ENCODE results near the gene SULT2B1. TPM values are rescaled to one million over a fixed set of nuclear protein-coding genes. Genes with fewer than 3 reads are reported as not detected.
A peak's percentile ranks its signal among the peaks of the same experiment; 100 is the strongest.

The SULT2B1 gene
- total RNA-seq, 2 donors from 2014 or later = 14.6 to 43.0 TPM

GRCh38 chr19:48578891-48579290 is 26.9 kb downstream of the SULT2B1 start:
- WGBS = 32% methylated on average over 3 of the region's 3 CpGs
- Histone ChIP-seq H3K4me3 (no peak overlapping the region), H3K4me1 (replicated peaks) (peaks cover 6% of the 10 kb centered on the region), H3K36me3 (no peaks in the 10 kb centered on the region), H3K9me3 (no peaks in the 10 kb centered on the region), H3K27ac (no peak overlapping the region), H3K27me3 (replicated peaks; ENCODE audit: insufficient read depth) (no peaks in the 10 kb centered on the region)
- intact Hi-C loops (cut with DNase I) = no loop called here
- DNase-seq (ENCODE audit: low spot score) = no peak
- TF ChIP-seq POLR2A (IDR thresholded peaks at IDR 0.05) = no peak
- TF ChIP-seq, protein P1, sequence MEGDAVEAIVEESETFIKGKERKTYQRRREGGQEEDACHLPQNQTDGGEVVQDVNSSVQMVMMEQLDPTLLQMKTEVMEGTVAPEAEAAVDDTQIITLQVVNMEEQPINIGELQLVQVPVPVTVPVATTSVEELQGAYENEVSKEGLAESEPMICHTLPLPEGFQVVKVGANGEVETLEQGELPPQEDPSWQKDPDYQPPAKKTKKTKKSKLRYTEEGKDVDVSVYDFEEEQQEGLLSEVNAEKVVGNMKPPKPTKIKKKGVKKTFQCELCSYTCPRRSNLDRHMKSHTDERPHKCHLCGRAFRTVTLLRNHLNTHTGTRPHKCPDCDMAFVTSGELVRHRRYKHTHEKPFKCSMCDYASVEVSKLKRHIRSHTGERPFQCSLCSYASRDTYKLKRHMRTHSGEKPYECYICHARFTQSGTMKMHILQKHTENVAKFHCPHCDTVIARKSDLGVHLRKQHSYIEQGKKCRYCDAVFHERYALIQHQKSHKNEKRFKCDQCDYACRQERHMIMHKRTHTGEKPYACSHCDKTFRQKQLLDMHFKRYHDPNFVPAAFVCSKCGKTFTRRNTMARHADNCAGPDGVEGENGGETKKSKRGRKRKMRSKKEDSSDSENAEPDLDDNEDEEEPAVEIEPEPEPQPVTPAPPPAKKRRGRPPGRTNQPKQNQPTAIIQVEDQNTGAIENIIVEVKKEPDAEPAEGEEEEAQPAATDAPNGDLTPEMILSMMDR (IDR thresholded peaks at IDR 0.05) = no peak
- TF ChIP-seq POLR2AphosphoS5 (IDR thresholded peaks at IDR 0.05) = no peak

DNA sequence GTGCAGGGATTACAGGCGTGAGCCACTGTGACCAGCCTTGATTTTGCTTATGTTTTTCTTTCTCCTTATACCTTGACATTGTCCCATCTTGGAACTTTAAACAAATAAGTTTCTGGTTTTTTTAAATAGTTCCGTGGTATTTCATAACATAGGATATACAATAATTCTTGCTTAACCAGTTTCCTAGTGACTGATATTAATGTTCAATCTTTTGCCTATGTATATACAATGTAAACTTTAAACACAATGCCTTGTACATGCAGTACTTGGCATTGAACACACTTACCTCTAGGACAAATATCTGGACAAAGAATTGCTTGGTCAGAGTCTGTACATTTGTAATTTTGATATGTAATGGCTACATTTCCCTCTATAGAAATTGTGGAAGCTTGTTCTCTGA is 30.2 kb downstream of the SULT2B1 start:
- H3K9me3 ChIP-seq = no peaks in the 10 kb centered on the region
- H3K4me1 ChIP-seq (replicated peaks) = peaks cover 3% of the 10 kb centered on the region
- intact Hi-C loops (cut with DNase I) = no loop called here
- no peak for DNase-seq (ENCODE audit: low spot score)
- no peak overlapping the region for H3K4me3 ChIP-seq
- H3K36me3 ChIP-seq = no peaks in the 10 kb centered on the region
- peak overlapping the region in 1 of 2 donors; percentile 23 for H3K27ac ChIP-seq
- TF ChIP-seq, protein P1 (IDR thresholded peaks at IDR 0.05) = no peak
- peak; percentile 14 for TF ChIP-seq POLR2AphosphoS5 (IDR thresholded peaks at IDR 0.05)
- WGBS = 55% methylated on average over 2 of the region's 2 CpGs
- no peaks in the 10 kb centered on the region for H3K27me3 ChIP-seq (replicated peaks; ENCODE audit: insufficient read depth)

- Histone ChIP-seq H3K27ac (no peak overlapping the region), H3K36me3 (no peaks in the 10 kb centered on the region), H3K4me1 (replicated peaks) (peaks cover 3% of the 10 kb centered on the region), H3K9me3 (no peaks in the 10 kb centered on the region), H3K4me3 (no peak overlapping the region), H3K27me3 (replicated peaks; ENCODE audit: insufficient read depth) (no peaks in the 10 kb centered on the region)
- WGBS = 98% methylated on average over 3 of the region's 3 CpGs
- intact Hi-C loops (cut with DNase I) = loop anchor here (5.0 kb wide), 1 partner anchor 80 kb away; no protein-coding TSS in a partner anchor
- no peak for DNase-seq (ENCODE audit: low spot score)
- no peak for TF ChIP-seq POLR2AphosphoS5 (IDR thresholded peaks at IDR 0.05)
Observed at GRCh38 chr19:48587387-48587786, 35.4 kb downstream of the SULT2B1 start.

DNA sequence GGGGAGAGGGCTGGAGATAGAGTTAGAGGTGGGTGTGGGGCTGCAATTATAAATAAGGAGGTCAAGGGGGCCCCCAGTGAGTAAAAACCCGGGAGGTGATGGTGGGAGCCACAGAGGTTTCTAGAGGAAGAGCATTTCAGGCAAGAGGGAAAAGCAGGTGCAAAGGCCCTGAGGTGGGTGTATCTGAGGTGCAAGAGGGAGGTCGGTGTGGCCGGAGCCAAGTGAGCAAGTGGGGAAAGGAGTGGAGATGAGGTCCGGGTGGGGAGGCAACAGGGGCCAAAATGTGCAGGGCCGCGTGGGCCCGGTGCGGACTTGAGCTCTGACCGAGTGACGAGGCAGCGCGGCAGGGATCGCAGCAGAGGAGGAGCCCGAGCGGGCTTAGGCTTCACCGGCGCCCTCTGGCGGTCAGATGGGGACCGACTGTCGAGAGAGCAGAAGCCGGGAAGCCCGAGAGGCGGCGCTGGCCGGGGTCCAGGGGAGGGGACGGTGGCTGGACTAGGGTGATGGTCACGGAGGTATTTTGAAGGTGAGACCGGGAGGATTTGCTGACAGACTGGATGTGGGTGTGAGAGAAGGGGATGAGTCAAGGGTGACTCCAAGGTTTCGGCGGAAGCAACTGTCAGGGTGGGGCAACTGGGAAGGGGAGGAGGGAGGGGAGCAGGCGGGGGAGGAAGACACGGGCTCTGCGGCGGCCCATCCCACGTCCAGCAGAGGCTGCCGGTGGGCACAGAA is 36.9 kb downstream of the SULT2B1 start:
- H3K36me3 ChIP-seq = no peaks in the 10 kb centered on the region
- TF ChIP-seq POLR2AphosphoS5 (IDR thresholded peaks at IDR 0.05) = peak; percentile 79
- TF ChIP-seq, protein P1 (IDR thresholded peaks at IDR 0.05) = peak; percentile 86 to 97 (median 90)
- peak; percentile 28 for TF ChIP-seq POLR2A (IDR thresholded peaks at IDR 0.05)
- H3K4me1 ChIP-seq (replicated peaks) = peaks cover 3% of the 10 kb centered on the region
- no peaks in the 10 kb centered on the region for H3K9me3 ChIP-seq
- intact Hi-C loops (cut with DNase I) = loop anchor here (5.0 kb wide), 1 partner anchor 82 kb away; no protein-coding TSS in a partner anchor
- 6% methylated on average over 36 of the region's 36 CpGs for WGBS
- no peaks in the 10 kb centered on the region for H3K27me3 ChIP-seq (replicated peaks; ENCODE audit: insufficient read depth)
- DNase-seq (ENCODE audit: low spot score) = peak; percentile 91
- H3K4me3 ChIP-seq = peak overlapping the region in 1 of 2 donors; percentile 19
- H3K27ac ChIP-seq = no peak overlapping the region

DNA sequence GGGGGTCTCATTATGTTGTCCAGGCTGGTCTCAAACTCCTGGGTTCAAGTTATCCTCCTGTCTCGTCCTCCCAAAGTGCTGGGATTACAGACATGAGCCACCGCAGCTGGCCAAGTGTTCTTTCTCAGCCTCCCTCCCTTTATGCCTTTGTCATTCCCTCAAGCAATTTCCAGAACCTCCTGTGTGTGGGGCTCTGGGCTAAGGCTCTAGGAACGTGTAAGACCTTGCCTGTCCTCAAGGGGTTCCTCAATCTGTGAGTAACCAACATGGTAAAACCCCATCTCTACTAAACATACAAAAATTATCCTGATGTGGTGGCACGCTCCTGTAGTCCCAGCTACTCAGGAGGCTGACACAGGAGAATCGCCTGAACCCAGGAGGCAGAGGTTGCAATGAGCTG is 39.0 kb downstream of the SULT2B1 start:
- WGBS = 87% methylated on average over 5 of the region's 5 CpGs
- Histone ChIP-seq H3K36me3 (no peaks in the 10 kb centered on the region), H3K4me3 (no peak overlapping the region), H3K27me3 (replicated peaks; ENCODE audit: insufficient read depth) (no peaks in the 10 kb centered on the region), H3K4me1 (replicated peaks) (no peaks in the 10 kb centered on the region), H3K9me3 (no peaks in the 10 kb centered on the region), H3K27ac (no peak overlapping the region)
- TF ChIP-seq POLR2AphosphoS5 (IDR thresholded peaks at IDR 0.05) = no peak
- TF ChIP-seq POLR2A (IDR thresholded peaks at IDR 0.05) = no peak
- TF ChIP-seq, protein P1 (IDR thresholded peaks at IDR 0.05) = no peak
- no peak for DNase-seq (ENCODE audit: low spot score)
- intact Hi-C loops (cut with DNase I) = no loop called here

All from prostate gland (tissue), 2 donors.